ENCODE results near the gene OR1L8.

The OR1L8 gene

GRCh38 chr9:122519376-122519775 is 63.8 kb downstream of the OR1L8 start:
- intact Hi-C loops (cut with DNase I): no loop called here
- DNase-seq: no peak

GRCh38 chr9:122518841-122519240 is 64.3 kb downstream of the OR1L8 start, which contains the start of gene OR1J4:
TSS of gene OR1J4 (plus strand) at chr9:122519141. CDS start at chr9:122519141, 0 bp downstream.
- intact Hi-C loops (cut with DNase I): no loop called here
- no peak for DNase-seq

- intact Hi-C loops (cut with DNase I): no loop called here
- DNase-seq: no peak
Measured at GRCh38 chr9:122518226-122518625, 65.0 kb downstream of the OR1L8 start.

Data from head of caudate nucleus (tissue), 42 donors.